ENCODE results near the gene RTN4IP1. TPM values are rescaled to one million over a fixed set of nuclear protein-coding genes. Genes with fewer than 3 reads are reported as not detected.

Gene RTN4IP1
- total RNA-seq, 1 experiment from 2014 or later, result 7.3 TPM

DNA sequence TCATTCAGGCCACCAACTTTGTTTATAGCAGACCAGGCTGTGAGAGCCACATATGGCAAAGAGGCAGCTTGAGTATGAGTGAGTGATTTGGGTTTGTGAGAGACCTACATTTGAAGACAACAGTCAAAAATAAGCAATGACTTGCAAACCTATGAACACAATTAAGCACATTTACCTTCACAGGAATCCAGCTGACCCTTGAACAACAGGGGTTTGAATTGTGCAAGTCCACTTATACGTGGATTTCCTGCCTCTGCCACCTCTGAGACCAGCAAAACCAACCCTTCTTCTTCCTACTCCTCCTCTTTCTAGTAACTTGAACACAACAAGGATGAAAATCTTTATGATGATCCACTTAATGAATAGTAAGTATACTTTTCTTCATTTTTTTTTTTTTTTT lies 10.1 kb downstream of the RTN4IP1 start:
- TF ChIP-seq, protein P1, sequence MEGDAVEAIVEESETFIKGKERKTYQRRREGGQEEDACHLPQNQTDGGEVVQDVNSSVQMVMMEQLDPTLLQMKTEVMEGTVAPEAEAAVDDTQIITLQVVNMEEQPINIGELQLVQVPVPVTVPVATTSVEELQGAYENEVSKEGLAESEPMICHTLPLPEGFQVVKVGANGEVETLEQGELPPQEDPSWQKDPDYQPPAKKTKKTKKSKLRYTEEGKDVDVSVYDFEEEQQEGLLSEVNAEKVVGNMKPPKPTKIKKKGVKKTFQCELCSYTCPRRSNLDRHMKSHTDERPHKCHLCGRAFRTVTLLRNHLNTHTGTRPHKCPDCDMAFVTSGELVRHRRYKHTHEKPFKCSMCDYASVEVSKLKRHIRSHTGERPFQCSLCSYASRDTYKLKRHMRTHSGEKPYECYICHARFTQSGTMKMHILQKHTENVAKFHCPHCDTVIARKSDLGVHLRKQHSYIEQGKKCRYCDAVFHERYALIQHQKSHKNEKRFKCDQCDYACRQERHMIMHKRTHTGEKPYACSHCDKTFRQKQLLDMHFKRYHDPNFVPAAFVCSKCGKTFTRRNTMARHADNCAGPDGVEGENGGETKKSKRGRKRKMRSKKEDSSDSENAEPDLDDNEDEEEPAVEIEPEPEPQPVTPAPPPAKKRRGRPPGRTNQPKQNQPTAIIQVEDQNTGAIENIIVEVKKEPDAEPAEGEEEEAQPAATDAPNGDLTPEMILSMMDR (conservative IDR thresholded peaks at IDR 0.05; ENCODE audit: low read depth, low read length), result no peak
- TF ChIP-seq EZH2phosphoT487 (IDR thresholded peaks at IDR 0.05; ENCODE audit: borderline replicate concordance, low read length), result no peak
- no peak for TF ChIP-seq EZH2 (IDR thresholded peaks at IDR 0.05; ENCODE audit: low read length, unreplicated experiment)
- ATAC-seq (no peak), DNase-seq (no peak)
- no peaks in the 10 kb centered on the region for H3K79me2 ChIP-seq (ENCODE audit: low read length)
- no peaks in the 10 kb centered on the region for H3K9me3 ChIP-seq (ENCODE audit: low read length)
- no peaks in the 10 kb centered on the region for H3K9me2 ChIP-seq (replicated peaks; ENCODE audit: low read length)
- H3K27ac ChIP-seq (ENCODE audit: low read length), result no peak overlapping the region
- CTCF ChIA-PET, result no interaction called here
- H3F3A ChIP-seq (ENCODE audit: low read length, unreplicated experiment), result no peaks in the 10 kb centered on the region
- no peak overlapping the region for H3K9ac ChIP-seq (ENCODE audit: low read length)
- no peaks in the 10 kb centered on the region for H3K27me3 ChIP-seq (ENCODE audit: low read length)
- intact Hi-C loops (cut with micrococcal nuclease), result no loop called here
- H3K36me3 ChIP-seq (ENCODE audit: low read depth, low read length), result no peaks in the 10 kb centered on the region
- no peaks in the 10 kb centered on the region for H3K4me1 ChIP-seq (ENCODE audit: insufficient read depth, low read length)
- H4K20me1 ChIP-seq (ENCODE audit: low read length), result no peaks in the 10 kb centered on the region
- POLR2A ChIA-PET (ENCODE audit: unreplicated experiment), result no interaction called here
- no peak overlapping the region for H3K4me3 ChIP-seq (ENCODE audit: low read length)
- no peak overlapping the region for H2AFZ ChIP-seq (ENCODE audit: low read length)
- H3K4me2 ChIP-seq (ENCODE audit: low read length), result no peak overlapping the region
- BruUV-seq (replicated peaks), result no TSS peak

- Histone ChIP-seq H3K27me3 (ENCODE audit: low read length) (no peaks in the 10 kb centered on the region), H3K27ac (ENCODE audit: low read length) (no peak overlapping the region), H4K20me1 (ENCODE audit: low read length) (no peaks in the 10 kb centered on the region), H3K36me3 (ENCODE audit: low read depth, low read length) (no peaks in the 10 kb centered on the region), H3K9ac (ENCODE audit: low read length) (no peak overlapping the region), H2AFZ (ENCODE audit: low read length) (no peak overlapping the region), H3K9me3 (ENCODE audit: low read length) (no peaks in the 10 kb centered on the region), H3K4me3 (ENCODE audit: low read length) (no peak overlapping the region), H3K79me2 (ENCODE audit: low read length) (no peaks in the 10 kb centered on the region), H3K4me2 (ENCODE audit: low read length) (no peak overlapping the region), H3K4me1 (ENCODE audit: insufficient read depth, low read length) (no peaks in the 10 kb centered on the region), H3K9me2 (replicated peaks; ENCODE audit: low read length) (no peaks in the 10 kb centered on the region), H3F3A (ENCODE audit: low read length, unreplicated experiment) (no peaks in the 10 kb centered on the region)
- intact Hi-C loops (cut with micrococcal nuclease), result no loop called here
- ChIA-PET CTCF (no interaction called here), POLR2A (ENCODE audit: unreplicated experiment) (no interaction called here)
- ATAC-seq, result no peak
- BruUV-seq (replicated peaks), result no TSS peak
- no peak for DNase-seq
- TF ChIP-seq EZH2phosphoT487 (IDR thresholded peaks at IDR 0.05; ENCODE audit: borderline replicate concordance, low read length), result no peak
These were observed 11.0 kb downstream of the RTN4IP1 start for GRCh38 chr6:106618324-106618723.

GRCh38 chr6:106617857-106618256 lies 11.4 kb downstream of the RTN4IP1 start:
- H3K9ac ChIP-seq (ENCODE audit: low read length), result no peak overlapping the region
- ChIA-PET POLR2A (ENCODE audit: unreplicated experiment) (no interaction called here), CTCF (no interaction called here)
- H2AFZ ChIP-seq (ENCODE audit: low read length), result no peak overlapping the region
- no peaks in the 10 kb centered on the region for H4K20me1 ChIP-seq (ENCODE audit: low read length)
- H3K27ac ChIP-seq (ENCODE audit: low read length), result no peak overlapping the region
- H3K36me3 ChIP-seq (ENCODE audit: low read depth, low read length), result no peaks in the 10 kb centered on the region
- H3F3A ChIP-seq (ENCODE audit: low read length, unreplicated experiment), result no peaks in the 10 kb centered on the region
- no peak for ATAC-seq
- H3K4me3 ChIP-seq (ENCODE audit: low read length), result no peak overlapping the region
- H3K4me2 ChIP-seq (ENCODE audit: low read length), result no peak overlapping the region
- no peaks in the 10 kb centered on the region for H3K79me2 ChIP-seq (ENCODE audit: low read length)
- H3K4me1 ChIP-seq (ENCODE audit: insufficient read depth, low read length), result no peaks in the 10 kb centered on the region
- TF ChIP-seq EZH2 (IDR thresholded peaks at IDR 0.05; ENCODE audit: low read length, unreplicated experiment) (no peak), EZH2phosphoT487 (IDR thresholded peaks at IDR 0.05; ENCODE audit: borderline replicate concordance, low read length) (no peak)
- TF ChIP-seq, protein P1 (conservative IDR thresholded peaks at IDR 0.05; ENCODE audit: low read depth, low read length), result no peak
- BruUV-seq (replicated peaks), result no TSS peak
- intact Hi-C loops (cut with micrococcal nuclease), result no loop called here
- no peaks in the 10 kb centered on the region for H3K27me3 ChIP-seq (ENCODE audit: low read length)
- no peaks in the 10 kb centered on the region for H3K9me2 ChIP-seq (replicated peaks; ENCODE audit: low read length)
- no peaks in the 10 kb centered on the region for H3K9me3 ChIP-seq (ENCODE audit: low read length)
- no peak for DNase-seq

Data from PC-3 (cell line).